HCT116 (cell line): Measurements from ENCODE around the gene MUC13. TPM values are rescaled to one million over a fixed set of nuclear protein-coding genes. Genes with fewer than 3 reads are reported as not detected.

Experiments used
- ATAC-seq: fragments of 200-7000 bp; cut with Tn5 transposase; 2 replicates; pipeline ENCODE4 v1.9.1; 2020; ENCODE audit warnings: mild to moderate bottlenecking, moderate library complexity
- BruUV-seq: library from RNA; stranded (reverse); fragments of 400-500 nt; replicated peaks from 2 replicates; lab custom pipeline; 2021; lab: Mats Ljungman, UMichigan
- CTCF ChIA-PET: fragments of 300-600 bp; sonication (Branson Sonifier 250); formaldehyde crosslinking; loops from one replicate; lab custom pipeline; 2021; ENCODE audit warnings: antibody characterized with exemption; lab: Charles Lee
- POLR2A ChIA-PET: fragments of 300-600, 350-600 bp; sonication (Branson Sonifier 250); formaldehyde crosslinking; loops from one replicate; lab custom pipeline; 2021; ENCODE audit warnings: antibody characterized with exemption; lab: Charles Lee
- RAD21 ChIA-PET, 2 experiments: fragments of 300-600 bp; sonication (Branson Sonifier 250); formaldehyde crosslinking; loops; one replicate each; lab custom pipeline; 2023; ENCODE audit warnings: low total read pairs in 2 of 2; ENCODE audit not compliant: uncharacterized antibody in 2 of 2, unreplicated experiment in 2 of 2, low non-redundant PET in 1 of 2; lab: Charles Lee
- DNase-seq: peaks from one replicate; pipeline ENCODE4 v3.0.0-alpha.2; 2010; ENCODE audit warnings: low read depth, low spot score
- H2AFZ ChIP-seq: fragments of 200-600 bp; shearing (Covaris generic), sonication (generic); 2 replicates; pipeline ENCODE4 v1.6.1; 2017; ENCODE audit warnings: low read depth, mixed run types, mixed read lengths, antibody characterized with exemption, low read length; ENCODE audit not compliant: poor library complexity, severe bottlenecking
- H3K27ac ChIP-seq: 2 replicates; pipeline ENCODE4 v1.5.1; 2012; ENCODE audit warnings: low read depth, low read length
- H3K27me3 ChIP-seq: fragments of 200-600 bp; sonication (generic); 2 replicates; pipeline ENCODE4 v1.6.1; 2016; ENCODE audit warnings: mixed run types, low read length, mixed read lengths; ENCODE audit not compliant: insufficient read depth
- H3K36me3 ChIP-seq, 2 experiments: fragments of 200-500 bp in 1 of 2; fragments of 200-600 bp in 1 of 2; sonication (Bioruptor generic) in 1 of 2; sonication (generic) in 1 of 2; 2 replicates each; pipeline versions ENCODE4 v1.5.1 to v1.6.1; 2014 to 2016; ENCODE audit warnings: low read length in 2 of 2, inconsistent platforms in 1 of 2, mixed read lengths in 1 of 2, mixed run types in 1 of 2; ENCODE audit not compliant: insufficient read depth in 2 of 2, control insufficient read depth in 1 of 2
- H3K4me1 ChIP-seq, 2 experiments: fragments of 200-600 bp in 1 of 2; sonication (generic) in 1 of 2; 2 replicates each; pipeline versions ENCODE4 v1.5.1 to v1.6.1; 2012 to 2017; ENCODE audit warnings: low read length in 2 of 2, inconsistent platforms in 1 of 2, mild to moderate bottlenecking in 1 of 2, mixed read lengths in 1 of 2, mixed run types in 1 of 2, moderate library complexity in 1 of 2; ENCODE audit not compliant: insufficient read depth in 2 of 2, control insufficient read depth in 1 of 2
- H3K4me2 ChIP-seq: fragments of 200-600 bp; sonication (generic); 2 replicates; pipeline ENCODE4 v1.6.1; 2017; ENCODE audit warnings: mixed run types, low read length, mixed read lengths
- H3K4me3 ChIP-seq, 2 experiments: fragments of 200-600 bp in 1 of 2; sonication (generic) in 1 of 2; replicated peaks in 1 of 2; 2 replicates each; pipeline ENCODE4 v1.5.1; 2011 to 2016; ENCODE audit warnings: low read length in 2 of 2, control low read depth in 1 of 2, low read depth in 1 of 2, mild to moderate bottlenecking in 1 of 2, mixed read lengths in 1 of 2, mixed run types in 1 of 2
- H3K79me2 ChIP-seq: fragments of 200-600 bp; sonication (generic); 2 replicates; pipeline ENCODE4 v1.6.1; 2017; ENCODE audit warnings: mild to moderate bottlenecking, mixed run types, low read length, moderate library complexity, mixed read lengths; ENCODE audit not compliant: insufficient read depth
- H3K9ac ChIP-seq: fragments of 200-600 bp; sonication (generic); 2 replicates; pipeline ENCODE4 v1.6.1; 2016; ENCODE audit warnings: low read length, mixed read lengths
- H3K9me2 ChIP-seq: fragments of 200-600 bp; sonication (generic), shearing (Covaris generic); 2 replicates; pipeline ENCODE4 v1.6.1; 2017; ENCODE audit warnings: mixed run types, mild to moderate bottlenecking, moderate library complexity; ENCODE audit not compliant: insufficient read depth
- H3K9me3 ChIP-seq, 2 experiments: fragments of 200-500 bp in 1 of 2; fragments of 200-600 bp in 1 of 2; sonication (Bioruptor generic) in 1 of 2; sonication (generic) in 1 of 2; 2 replicates each; pipeline ENCODE4 v1.6.1; 2014 to 2017; ENCODE audit warnings: low read length in 2 of 2, mixed read lengths in 2 of 2, inconsistent platforms in 1 of 2, low read depth in 1 of 2, mild to moderate bottlenecking in 1 of 2, mixed run types in 1 of 2, moderate library complexity in 1 of 2; ENCODE audit not compliant: control insufficient read depth in 1 of 2, insufficient read depth in 1 of 2
- H4K20me1 ChIP-seq: fragments of 200-600 bp; sonication (generic), shearing (Covaris generic); 2 replicates; pipeline ENCODE4 v1.6.1; 2017; ENCODE audit warnings: mixed run types, mild to moderate bottlenecking, moderate library complexity; ENCODE audit not compliant: insufficient read depth
- ATF3 ChIP-seq: IDR thresholded peaks from 2 replicates; pipeline ENCODE4 v1.6.1; 2012
- CBX3 ChIP-seq: IDR thresholded peaks from 2 replicates; pipeline ENCODE4 v1.6.1; 2012; ENCODE audit warnings: low read depth
- FOSL1 ChIP-seq: IDR thresholded peaks from 2 replicates; pipeline ENCODE4 v1.6.1; 2012; ENCODE audit warnings: low read depth
- POLR2AphosphoS5 ChIP-seq: IDR thresholded peaks from 2 replicates; pipeline ENCODE4 v1.6.1; 2011; ENCODE audit warnings: mild to moderate bottlenecking, low read depth, low read length, moderate library complexity
- REST ChIP-seq: IDR thresholded peaks from 2 replicates; pipeline ENCODE4 v1.6.1; 2012; ENCODE audit warnings: low read depth
- SIN3A ChIP-seq: IDR thresholded peaks from 2 replicates; pipeline ENCODE4 v1.6.1; 2012; ENCODE audit warnings: low read depth
- SP1 ChIP-seq: IDR thresholded peaks from 2 replicates; pipeline ENCODE4 v1.6.1; 2012; ENCODE audit warnings: low read depth
- SRF ChIP-seq: IDR thresholded peaks from 2 replicates; pipeline ENCODE4 v1.6.1; 2012; ENCODE audit warnings: low read depth
- TCF7L2 ChIP-seq: IDR thresholded peaks from 2 replicates; pipeline ENCODE4 v1.7.0; 2011; ENCODE audit warnings: borderline replicate concordance, inconsistent platforms; ENCODE audit not compliant: insufficient read depth, insufficient read length; ENCODE audit errors: extremely low read depth
- YY1 ChIP-seq: IDR thresholded peaks from 2 replicates; pipeline ENCODE4 v1.6.1; 2011; ENCODE audit warnings: low read length, low read depth, moderate library complexity, mild to moderate bottlenecking; ENCODE audit not compliant: insufficient replicate concordance; ENCODE audit errors: extremely low read depth
- ZBTB33 ChIP-seq: IDR thresholded peaks from 2 replicates; pipeline ENCODE4 v1.6.1; 2011; ENCODE audit warnings: mild to moderate bottlenecking, low read length, moderate library complexity; ENCODE audit not compliant: insufficient replicate concordance; ENCODE audit errors: extremely low read depth
- ZFX ChIP-seq: fragments of 450-650 bp; IDR thresholded peaks from 2 replicates; pipeline ENCODE4 v1.6.1; 2017
- ZNF274 ChIP-seq: fragments of 200-500 bp; sonication (Bioruptor generic); IDR thresholded peaks from 2 replicates; pipeline ENCODE4 v1.6.1; 2014; ENCODE audit warnings: mild to moderate bottlenecking, low read depth, low read length, inconsistent platforms
- intact Hi-C: fragments of 100-400 bp; cut with micrococcal nuclease; formaldehyde crosslinking; loops from 2 replicates; pipeline ENCODE4 v1.10.0; 2022
- total RNA-seq: library from RNA; stranded (reverse); gene quantifications from one replicate; pipeline ENCODE4 v1.2.1, GENCODE V29; 2021; ENCODE audit not compliant: unreplicated experiment

The MUC13 gene
- total RNA-seq, 1 experiment from 2014 or later = 0.44 TPM

- ChIA-PET RAD21 (no interaction called here), CTCF (no interaction called here), POLR2A (no interaction called here)
- no peaks in the 10 kb centered on the region for H3K36me3 ChIP-seq
- H2AFZ ChIP-seq = no peak overlapping the region
- H3K9me3 ChIP-seq = no peaks in the 10 kb centered on the region
- TF ChIP-seq ZFX (no peak), ZNF274 (no peak), SP1 (no peak), TCF7L2 (no peak)
- no peak overlapping the region for H3K4me3 ChIP-seq
- H3K9ac ChIP-seq = no peak overlapping the region
- no peaks in the 10 kb centered on the region for H4K20me1 ChIP-seq
- H3K4me2 ChIP-seq = no peak overlapping the region
- no peak overlapping the region for H3K27ac ChIP-seq
- H3K27me3 ChIP-seq = no peaks in the 10 kb centered on the region
- no peaks in the 10 kb centered on the region for H3K79me2 ChIP-seq
- H3K9me2 ChIP-seq = no peaks in the 10 kb centered on the region
- BruUV-seq = no TSS peak
- DNase-seq (no peak), ATAC-seq (no peak)
- intact Hi-C loops = no loop called here
- no peaks in the 10 kb centered on the region for H3K4me1 ChIP-seq
Observed at GRCh38 chr3:124966521-124967445, 32.2 kb upstream of the MUC13 start.

GRCh38 chr3:124965413-124965812 is 30.9 kb upstream of the MUC13 start:
- Histone ChIP-seq H3K27me3 (no peaks in the 10 kb centered on the region), H3K9ac (no peak overlapping the region), H3K4me1 (no peaks in the 10 kb centered on the region), H3K4me2 (no peak overlapping the region), H3K9me2 (no peaks in the 10 kb centered on the region), H3K4me3 (no peak overlapping the region), H3K9me3 (no peaks in the 10 kb centered on the region), H3K79me2 (no peaks in the 10 kb centered on the region), H2AFZ (no peak overlapping the region), H3K27ac (no peak overlapping the region), H3K36me3 (no peaks in the 10 kb centered on the region), H4K20me1 (no peaks in the 10 kb centered on the region)
- RAD21 ChIA-PET = no interaction called here
- CTCF ChIA-PET = no interaction called here
- BruUV-seq = no TSS peak
- POLR2A ChIA-PET = no interaction called here
- ATAC-seq = no peak
- no peak for DNase-seq
- intact Hi-C loops = no loop called here
- no peak for TF ChIP-seq FOSL1
- no peak for TF ChIP-seq ATF3
- TF ChIP-seq SRF = no peak
- no peak for TF ChIP-seq SIN3A
- TF ChIP-seq CBX3 = no peak
- no peak for TF ChIP-seq TCF7L2
- no peak for TF ChIP-seq REST
- no peak for TF ChIP-seq POLR2AphosphoS5
- TF ChIP-seq ZBTB33 = no peak
- TF ChIP-seq YY1 = no peak
